OCI-LY3 (cell line): ENCODE data around the gene CPLX3.

Experiments used
- H2AFZ ChIP-seq: fragments of 200-600, 300-600 bp; shearing (Covaris generic); 2 replicates; pipeline ENCODE4 v1.6.0; 2014; ENCODE audit warnings: antibody characterized with exemption, low read depth, low read length
- H3K27ac ChIP-seq: fragments of 200-600, 300-600 bp; sonication (generic); 2 replicates; pipeline ENCODE4 v1.5.1; 2014; ENCODE audit warnings: mild to moderate bottlenecking, low read length, moderate library complexity, mixed read lengths
- H3K27me3 ChIP-seq: fragments of 200-600, 300-600 bp; sonication (generic); 2 replicates; pipeline ENCODE4 v1.6.1; 2014; ENCODE audit warnings: low read depth, low read length, mixed read lengths
- H3K36me3 ChIP-seq: fragments of 200-600, 300-600 bp; sonication (generic); replicated peaks from 2 replicates; pipeline ENCODE3; 2014; ENCODE audit warnings: low read depth, low read length, mixed read lengths
- H3K4me1 ChIP-seq: fragments of 300-600, 200-600 bp; sonication (generic); 2 replicates; pipeline ENCODE4 v1.6.1; 2014; ENCODE audit warnings: low read length, mixed read lengths
- H3K4me2 ChIP-seq: fragments of 200-600, 300-600 bp; sonication (generic); 2 replicates; pipeline ENCODE4 v1.6.1; 2014; ENCODE audit warnings: low read length, mixed read lengths
- H3K4me3 ChIP-seq: fragments of 300-600, 200-600 bp; sonication (generic); 2 replicates; pipeline ENCODE4 v1.5.1; 2014; ENCODE audit warnings: antibody characterized with exemption, mild to moderate bottlenecking, low read length, moderate library complexity
- H3K79me2 ChIP-seq: fragments of 300-600, 200-600 bp; shearing (Covaris generic); 2 replicates; pipeline ENCODE4 v1.6.1; 2014; ENCODE audit warnings: mild to moderate bottlenecking, low read length, mixed read lengths
- H3K9ac ChIP-seq: fragments of 300-600, 200-600 bp; shearing (Covaris generic); 2 replicates; pipeline ENCODE4 v1.6.0; 2014; ENCODE audit warnings: mild to moderate bottlenecking, low read length, moderate library complexity
- H3K9me3 ChIP-seq: fragments of 200-600, 300-600 bp; shearing (Covaris generic); 2 replicates; pipeline ENCODE4 v1.6.1; 2014; ENCODE audit warnings: low read length, mixed read lengths; ENCODE audit not compliant: insufficient read depth
- H4K20me1 ChIP-seq: fragments of 200-600, 300-600 bp; sonication (generic); 2 replicates; pipeline ENCODE4 v1.6.1; 2016; ENCODE audit warnings: low read length, mixed read lengths; ENCODE audit not compliant: insufficient read depth
- CTCF ChIP-seq: fragments of 200-600, 300-600 bp; sonication (generic); IDR thresholded peaks from 2 replicates; pipeline ENCODE4 v1.5.1; 2014; ENCODE audit warnings: antibody characterized with exemption, low read length, low read depth
- EZH2phosphoT487 ChIP-seq: fragments of 200-600 bp; shearing (Covaris generic); IDR thresholded peaks from 2 replicates; pipeline ENCODE4 v1.6.1; 2018; ENCODE audit warnings: antibody characterized with exemption, mixed run types, low read depth

Gene CPLX3

DNA sequence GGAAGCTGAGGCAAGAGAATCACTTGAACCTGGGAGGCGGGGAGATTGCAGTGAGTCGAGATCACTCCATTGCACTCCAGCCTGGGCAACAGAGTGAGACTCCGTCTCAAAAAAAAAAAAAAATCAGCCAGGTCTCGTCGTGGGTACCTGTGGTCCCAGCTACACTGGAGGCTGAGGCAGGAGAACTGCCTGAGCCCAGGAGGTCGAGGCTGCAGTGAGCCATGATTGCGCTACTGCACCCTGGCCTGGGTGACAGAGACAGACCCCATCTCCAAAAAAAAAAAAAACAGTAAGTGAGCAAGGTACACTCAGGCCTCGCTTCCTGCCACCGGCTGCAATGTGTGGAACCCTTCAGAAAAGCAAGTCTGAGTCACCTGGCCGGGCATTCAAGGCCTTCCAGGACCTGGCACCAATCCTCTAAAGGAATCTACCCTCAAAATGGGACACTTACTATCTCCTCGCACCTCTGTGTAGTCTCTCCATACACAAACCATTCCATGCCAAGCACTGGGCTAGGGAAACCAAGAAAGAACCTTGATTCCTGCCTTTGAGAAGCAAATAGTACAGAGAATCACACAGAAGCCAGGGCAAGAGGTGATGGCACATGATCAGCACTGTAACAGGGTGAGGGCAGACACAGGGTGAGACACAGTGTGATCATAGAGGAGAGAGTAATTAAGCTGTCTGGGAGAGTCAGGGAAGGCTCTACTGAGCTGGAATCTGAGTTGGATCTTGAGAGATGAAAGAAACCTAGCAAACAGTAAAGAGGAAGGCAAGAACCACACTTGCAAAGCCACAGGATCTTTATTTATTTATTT, 37.0 kb downstream of the CPLX3 start:
- peaks cover 51% of the 10 kb centered on the region for H3K4me1 ChIP-seq
- H4K20me1 ChIP-seq = peaks cover 23% of the 10 kb centered on the region
- peaks cover 96% of the 10 kb centered on the region for H3K79me2 ChIP-seq

GRCh38 chr15:74864296-74864695, 37.9 kb downstream of the CPLX3 start:
- H3K9me3 ChIP-seq = peaks cover 11% of the 10 kb centered on the region; the same call in 1 of the 2 replicates
- TF ChIP-seq CTCF (no peak), EZH2phosphoT487 (no peak)
- H3K79me2 ChIP-seq = peaks cover 96% of the 10 kb centered on the region
- H3K27me3 ChIP-seq = no peaks in the 10 kb centered on the region
- H3K9ac ChIP-seq = no peak overlapping the region
- H3K4me1 ChIP-seq = peaks cover 51% of the 10 kb centered on the region
- no peak overlapping the region for H3K27ac ChIP-seq
- H3K36me3 ChIP-seq = peaks cover 45% of the 10 kb centered on the region
- no peak overlapping the region for H2AFZ ChIP-seq
- H3K4me3 ChIP-seq = no peak overlapping the region
- peaks cover 23% of the 10 kb centered on the region for H4K20me1 ChIP-seq
- no peak overlapping the region for H3K4me2 ChIP-seq

More for the DNA sequence above, 37.0 kb downstream of the CPLX3 start:
- Histone ChIP-seq H3K4me2 (no peak overlapping the region), H2AFZ (no peak overlapping the region), H3K27me3 (no peaks in the 10 kb centered on the region), H3K36me3 (peaks cover 37% of the 10 kb centered on the region), H3K9me3 (peaks cover 11% of the 10 kb centered on the region; the same call in 1 of the 2 replicates), H3K9ac (no peak overlapping the region), H3K4me3 (no peak overlapping the region), H3K27ac (peak overlapping the region; percentile 51)
- TF ChIP-seq EZH2phosphoT487 (no peak), CTCF (no peak)

DNA sequence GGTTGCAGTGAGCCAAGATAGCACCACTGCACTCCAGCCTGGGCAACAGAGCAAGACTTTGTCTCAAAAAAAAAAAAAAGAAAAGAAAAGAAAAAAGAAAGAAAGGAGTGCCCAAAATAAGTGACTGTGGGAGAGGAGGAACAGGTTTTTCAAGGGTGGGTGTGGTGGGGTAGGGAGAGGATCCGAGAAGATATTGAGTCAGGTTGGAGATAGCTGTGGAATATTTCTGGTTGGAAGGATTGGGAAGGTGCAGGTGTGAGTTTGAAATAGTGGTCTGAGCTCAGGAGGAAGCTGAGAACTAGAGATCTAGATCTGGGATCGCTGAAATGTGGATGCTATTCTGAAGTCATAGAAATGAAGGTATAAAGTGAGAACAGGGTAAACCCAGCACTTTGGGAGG, 38.9 kb downstream of the CPLX3 start:
- Histone ChIP-seq H3K79me2 (peaks cover 92% of the 10 kb centered on the region), H3K9me3 (peaks cover 11% of the 10 kb centered on the region; the same call in 1 of the 2 replicates)

More for the DNA sequence above, 38.9 kb downstream of the CPLX3 start:
- Histone ChIP-seq H2AFZ (no peak overlapping the region), H3K27me3 (no peaks in the 10 kb centered on the region), H3K4me2 (no peak overlapping the region), H3K27ac (no peak overlapping the region), H3K9ac (no peak overlapping the region), H3K4me3 (no peak overlapping the region), H3K4me1 (peaks cover 51% of the 10 kb centered on the region), H3K36me3 (peaks cover 47% of the 10 kb centered on the region), H4K20me1 (peaks cover 23% of the 10 kb centered on the region)
- TF ChIP-seq EZH2phosphoT487 (no peak), CTCF (no peak)
